LNCaP clone FGC (cell line): Measurements from ENCODE around the gene GABARAP.

Experiments used
- DNase-seq: peaks from one replicate; pipeline ENCODE4 v3.0.0-alpha.2; 2011; ENCODE audit warnings: low read depth
- H3K4me3 ChIP-seq: 2 replicates; pipeline ENCODE4 v1.5.1; 2011; ENCODE audit warnings: mild to moderate bottlenecking, low read depth, low read length, control low read depth
- CTCF ChIP-seq: IDR thresholded peaks from 2 replicates; pipeline ENCODE4 v1.5.1; 2012; ENCODE audit warnings: mild to moderate bottlenecking; ENCODE audit not compliant: control insufficient read depth, insufficient read depth; ENCODE audit errors: extremely low read depth

The GABARAP gene

GRCh38 chr17:7220593-7221277, 21.5 kb downstream of the GABARAP start:
- TF ChIP-seq CTCF: peak; percentile 43
- peak; percentile 64 for DNase-seq
- peak overlapping the region; percentile 71 for H3K4me3 ChIP-seq

GRCh38 chr17:7219812-7220592, 22.2 kb downstream of the GABARAP start, which contains the start of the genes ACADVL and DLG4:
TSS of gene ACADVL (plus strand) at chr17:7219938. CDS start at chr17:7219985, 47 bp downstream.
TSS of gene DLG4 (minus strand) at chr17:7219836.
- H3K4me3 ChIP-seq: peak within 1 kb of the TSS; percentile 71
- peak; percentile 98 for DNase-seq
- TF ChIP-seq CTCF: no peak

- peak overlapping the region; percentile 71 for H3K4me3 ChIP-seq
- no peak for TF ChIP-seq CTCF
- DNase-seq: no peak
Observed at GRCh38 chr17:7219229-7219811, 22.9 kb downstream of the GABARAP start.

GRCh38 chr17:7218758-7219157, 23.5 kb downstream of the GABARAP start:
- no peak for TF ChIP-seq CTCF
- no peak overlapping the region; the same call in 1 of the 2 replicates for H3K4me3 ChIP-seq
- no peak for DNase-seq

- no peak for DNase-seq
- TF ChIP-seq CTCF: no peak
- H3K4me3 ChIP-seq: no peak overlapping the region
Observed at GRCh38 chr17:7218166-7218565, 24.1 kb downstream of the GABARAP start.

GRCh38 chr17:7217113-7217987, 24.9 kb downstream of the GABARAP start:
- peak overlapping the region; percentile 43 for H3K4me3 ChIP-seq
- TF ChIP-seq CTCF: no peak
- no peak for DNase-seq
